HG03039 (cell line): ENCODE results near the gene LMOD1.
"Not testable (repeated sequence)": the region's sequence is repeated elsewhere in the genome, so short reads cannot be mapped to it uniquely, and the experiment has no call there.

Experiments
- ATAC-seq: cut with Tn5 transposase; IDR thresholded peaks from one replicate; pipeline ENCODE4 v1.9.1; 2021; ENCODE audit warnings: mild to moderate bottlenecking, moderate library complexity; ENCODE audit not compliant: unreplicated experiment

LMOD1 gene

DNA sequence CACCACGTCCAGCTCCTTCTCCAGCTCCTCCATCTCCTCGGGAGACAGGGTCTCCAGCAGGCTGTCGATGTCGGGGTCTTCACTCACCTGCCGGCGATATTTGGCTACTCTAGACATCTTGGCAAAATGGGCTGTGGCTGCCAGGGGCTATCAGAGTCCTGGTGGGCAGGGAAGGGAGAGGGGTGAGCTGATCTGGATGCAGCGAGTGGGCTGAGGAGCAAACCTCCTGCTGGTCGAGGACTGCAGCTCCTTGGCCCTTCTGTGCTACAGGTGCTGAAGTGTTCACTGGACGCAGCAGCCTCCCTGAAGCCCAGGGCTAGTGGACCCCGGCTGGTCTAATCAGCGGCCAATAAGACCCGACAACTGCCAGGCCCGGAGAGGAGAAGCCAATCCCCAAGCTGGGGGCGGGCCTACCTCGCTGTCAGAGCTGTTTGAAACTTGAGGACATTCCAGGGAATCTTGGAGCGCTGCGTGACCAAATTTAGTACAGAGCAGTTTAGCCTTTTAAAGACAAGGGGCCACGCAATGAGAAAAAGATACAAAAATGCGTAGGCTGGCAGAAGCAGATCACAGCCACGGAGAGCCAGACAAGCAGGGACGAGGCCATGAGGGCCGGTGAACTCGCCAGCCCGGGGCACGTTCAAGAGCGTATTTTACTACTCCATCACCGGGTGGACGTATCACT lies at the start of gene LMOD1:
Gene LMOD1 (minus strand): TSS at position 325 of the 685 bp plus-strand sequence. CDS start 208 bp downstream, at position 117.
- no peak for ATAC-seq

DNA sequence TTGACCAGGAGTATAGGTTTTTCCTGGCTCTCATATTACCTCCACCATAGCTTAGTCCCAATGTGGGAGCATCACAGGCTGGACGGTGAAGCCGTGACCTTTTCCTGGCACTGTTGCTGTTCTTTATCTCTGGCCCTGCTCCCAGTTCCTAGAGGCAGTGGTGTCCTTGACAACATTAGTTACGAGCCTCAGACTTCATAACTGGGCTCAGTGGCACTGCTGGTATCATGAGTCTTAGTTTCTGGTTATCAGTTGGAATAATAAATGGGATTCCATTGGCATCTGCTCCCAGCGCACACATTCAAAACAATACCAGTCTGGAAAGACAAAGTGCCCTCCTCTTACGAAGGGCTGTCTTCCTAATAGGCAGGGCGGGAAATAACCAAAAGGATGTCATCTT lies 44.1 kb upstream of the LMOD1 start:
- no peak for ATAC-seq

DNA sequence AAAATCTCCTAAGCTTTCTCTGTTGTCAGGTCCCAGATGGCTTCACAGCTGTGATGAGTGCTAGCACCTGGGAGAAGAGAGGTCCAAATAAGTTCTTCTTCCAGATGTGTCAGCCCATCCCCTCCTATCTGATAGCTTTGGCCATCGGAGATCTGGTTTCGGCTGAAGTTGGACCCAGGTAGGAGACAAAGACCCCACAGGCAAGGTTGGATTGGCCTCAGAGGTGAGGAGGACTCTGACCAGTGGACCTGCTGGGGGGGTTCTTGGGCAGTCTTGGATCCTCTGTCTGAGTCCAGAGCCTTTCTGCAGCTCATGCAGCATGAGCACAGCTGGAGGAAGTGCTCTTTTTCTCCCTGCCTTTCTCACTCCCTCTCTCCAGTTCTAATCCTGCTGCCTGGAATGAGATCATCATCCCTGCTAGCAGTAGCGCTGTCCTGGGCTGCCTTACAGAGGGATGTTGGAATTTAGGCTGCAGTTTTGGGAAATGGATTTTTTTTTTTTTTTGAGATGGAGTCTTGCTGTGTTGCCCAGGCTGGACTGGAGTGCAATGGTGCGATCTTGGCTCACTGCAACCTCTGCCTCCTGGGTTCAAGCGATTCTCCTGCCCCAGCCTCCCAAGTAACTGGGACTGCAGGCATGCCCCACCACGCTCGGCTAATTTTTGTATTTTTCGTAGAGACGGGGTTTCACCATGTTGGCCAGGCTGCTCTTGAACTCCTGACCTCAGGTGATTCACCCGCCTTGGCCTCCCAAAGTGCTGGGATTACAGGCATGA lies 43.2 kb upstream of the LMOD1 start:
- ATAC-seq, result no peak

- no peak for ATAC-seq
These were observed 42.3 kb upstream of the LMOD1 start for GRCh38 chr1:201988601-201989000.

- ATAC-seq, result no peak
These were observed 39.0 kb upstream of the LMOD1 start for GRCh38 chr1:201985355-201985754.

GRCh38 chr1:201984446-201984845 lies 38.1 kb upstream of the LMOD1 start:
- ATAC-seq, result no peak

- no peak for ATAC-seq
These were observed 37.0 kb upstream of the LMOD1 start for GRCh38 chr1:201983380-201983805.

- peak; percentile 69 for ATAC-seq
These were observed 36.5 kb upstream of the LMOD1 start, which contains the start of gene RNPEP for GRCh38 chr1:201982623-201983379. Gene RNPEP, plus strand, starts transcription at chr1:201982648. Its CDS starts 19 bp downstream, at chr1:201982667.

DNA sequence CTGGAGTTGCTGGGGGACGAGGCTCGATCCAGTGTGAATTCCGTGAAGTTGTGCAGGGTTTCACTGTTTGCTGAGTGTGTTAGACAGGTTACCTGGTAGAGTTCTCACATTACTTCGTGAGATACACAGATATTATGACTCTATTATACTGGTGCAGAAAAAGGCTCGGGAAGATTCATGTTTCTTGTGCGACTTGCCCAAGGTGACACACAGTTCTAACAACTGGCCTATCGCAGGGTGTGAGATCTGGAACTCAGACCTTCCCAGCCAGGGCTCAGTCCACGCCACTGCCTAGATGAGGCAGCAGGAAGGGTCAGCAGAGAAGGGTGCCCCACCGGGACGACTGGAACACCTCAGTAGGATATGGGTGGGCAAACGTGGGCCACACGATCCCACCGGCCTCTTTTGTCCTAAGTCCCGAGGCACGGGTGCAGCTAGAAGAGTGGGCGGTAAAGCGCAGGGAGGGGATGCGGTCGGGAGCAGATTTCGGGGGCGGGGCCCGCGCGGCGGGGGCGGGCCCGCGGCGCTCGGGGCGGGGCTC lies 35.8 kb upstream of the LMOD1 start:
- ATAC-seq, result peak; percentile 9

- no peak for ATAC-seq
These were observed 24.2 kb upstream of the LMOD1 start for GRCh38 chr1:201970334-201971159.

DNA sequence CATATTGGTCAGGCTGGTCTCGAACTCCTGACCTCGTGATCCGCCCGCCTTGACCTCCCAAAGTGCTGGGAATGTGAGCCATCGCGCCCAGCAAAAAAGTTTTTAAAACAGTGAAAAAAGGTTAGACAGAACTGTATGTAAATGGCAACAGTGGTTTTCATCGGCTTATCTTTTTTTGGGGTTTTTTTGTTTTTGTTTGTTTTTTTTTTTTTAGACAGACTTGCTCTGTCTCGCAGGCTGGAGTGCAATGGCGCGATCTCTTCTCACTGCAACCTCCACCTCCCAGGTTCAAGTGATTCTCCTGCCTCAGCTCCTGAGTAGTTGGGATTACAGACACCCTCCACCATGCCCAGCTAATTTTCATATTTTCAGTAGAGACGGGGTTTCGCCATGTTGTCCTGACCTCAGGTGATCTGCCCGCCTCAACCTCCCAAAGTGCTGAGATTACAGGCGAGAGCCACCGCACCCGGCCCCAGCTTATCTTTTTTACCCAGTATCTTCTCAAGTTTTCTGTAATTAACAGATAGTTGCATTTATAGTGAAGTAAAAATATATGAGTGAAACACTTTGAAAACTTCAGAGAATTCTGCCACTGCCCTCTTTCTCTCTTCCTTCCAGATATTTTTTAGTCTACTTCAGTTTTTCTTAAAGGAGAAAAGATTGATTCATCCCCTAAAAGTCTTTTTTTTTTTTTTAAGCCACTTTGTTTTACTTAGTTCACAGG lies 22.0 kb upstream of the LMOD1 start:
- no peak for ATAC-seq

DNA sequence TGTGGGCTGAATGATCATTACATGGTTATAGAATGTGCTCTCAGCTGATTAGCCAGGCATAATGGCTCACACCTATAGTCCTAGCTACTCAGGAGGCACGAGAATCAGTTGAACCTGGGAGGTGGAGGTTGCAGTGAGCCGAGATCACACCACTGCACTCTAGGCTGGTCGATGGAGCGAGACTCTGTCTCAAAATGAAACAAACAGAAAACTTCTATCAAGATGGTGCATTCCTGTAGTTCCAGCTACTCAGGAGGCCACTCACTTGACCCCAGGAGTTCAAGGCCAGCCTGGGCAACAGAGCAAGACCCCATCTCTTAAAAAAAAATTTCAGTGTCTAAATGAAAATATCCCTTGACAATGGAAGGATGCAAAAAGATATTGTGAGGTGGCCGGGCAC lies 19.8 kb upstream of the LMOD1 start:
- ATAC-seq, result no peak

DNA sequence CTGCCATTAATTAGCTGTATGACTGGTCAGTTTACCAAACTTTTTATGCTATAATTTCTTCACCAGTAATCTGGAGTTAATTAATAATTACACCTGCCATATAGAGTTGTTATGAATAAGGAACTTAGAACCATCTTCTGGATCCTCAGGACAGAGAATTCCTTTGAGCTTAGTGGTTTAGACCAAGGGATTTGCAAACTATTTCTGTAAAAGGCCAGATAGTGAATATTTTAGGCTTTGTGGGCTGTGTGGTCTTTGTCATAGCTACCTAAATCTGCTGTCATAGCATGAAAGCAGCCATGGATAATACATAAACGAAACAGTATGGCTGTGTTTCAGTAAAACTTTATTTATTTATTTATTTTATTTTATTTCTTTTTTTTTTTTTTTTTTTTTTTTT lies 17.9 kb upstream of the LMOD1 start:
- ATAC-seq, result no peak

DNA sequence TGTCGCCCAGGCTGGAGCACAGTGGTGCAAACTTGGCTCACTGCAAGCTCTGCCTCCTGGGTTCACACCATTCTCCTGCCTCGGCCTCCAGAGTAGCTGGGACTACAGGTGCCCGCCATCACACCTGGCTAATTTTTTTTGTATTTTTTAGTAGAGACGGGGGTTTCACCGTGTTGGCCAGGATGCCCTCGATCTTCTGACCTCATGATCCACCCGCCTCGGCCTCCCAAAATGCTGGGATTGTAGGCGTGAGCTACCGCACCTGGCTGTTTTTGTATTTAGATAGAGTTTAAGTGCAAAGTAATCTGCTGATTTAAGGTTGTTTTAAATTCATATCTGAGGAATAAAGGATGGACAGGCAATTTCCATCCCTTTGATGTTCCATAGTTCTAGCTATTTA lies 16.0 kb upstream of the LMOD1 start:
- ATAC-seq, result not testable (repeated sequence)

DNA sequence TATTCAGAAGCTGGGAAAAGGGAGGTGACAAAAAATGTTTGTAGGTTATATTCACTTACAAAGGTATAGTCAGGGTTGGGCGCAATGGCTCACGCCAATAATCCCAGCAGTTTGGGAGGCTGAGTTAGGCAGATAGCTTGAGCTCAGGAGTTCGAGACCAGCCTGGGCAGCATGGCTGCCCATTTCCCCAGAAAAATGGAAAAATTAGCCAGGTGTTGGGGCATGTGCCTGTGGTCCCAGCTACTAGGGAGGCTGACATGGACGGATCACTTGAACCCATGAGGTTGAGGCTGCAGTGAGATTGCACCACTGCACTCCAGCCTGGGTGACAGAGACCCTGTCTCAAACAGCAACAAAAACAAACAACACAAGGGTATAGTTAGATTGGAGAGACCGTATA lies 12.0 kb upstream of the LMOD1 start:
- ATAC-seq, result no peak

- no peak for ATAC-seq
These were observed 9.4 kb upstream of the LMOD1 start for GRCh38 chr1:201955729-201956143.

GRCh38 chr1:201955009-201955728 lies 8.8 kb upstream of the LMOD1 start, which contains the start of gene TIMM17A:
Gene TIMM17A, plus strand, starts transcription at chr1:201955503. Its CDS starts 24 bp downstream, at chr1:201955527.
- ATAC-seq, result peak; percentile 99

DNA sequence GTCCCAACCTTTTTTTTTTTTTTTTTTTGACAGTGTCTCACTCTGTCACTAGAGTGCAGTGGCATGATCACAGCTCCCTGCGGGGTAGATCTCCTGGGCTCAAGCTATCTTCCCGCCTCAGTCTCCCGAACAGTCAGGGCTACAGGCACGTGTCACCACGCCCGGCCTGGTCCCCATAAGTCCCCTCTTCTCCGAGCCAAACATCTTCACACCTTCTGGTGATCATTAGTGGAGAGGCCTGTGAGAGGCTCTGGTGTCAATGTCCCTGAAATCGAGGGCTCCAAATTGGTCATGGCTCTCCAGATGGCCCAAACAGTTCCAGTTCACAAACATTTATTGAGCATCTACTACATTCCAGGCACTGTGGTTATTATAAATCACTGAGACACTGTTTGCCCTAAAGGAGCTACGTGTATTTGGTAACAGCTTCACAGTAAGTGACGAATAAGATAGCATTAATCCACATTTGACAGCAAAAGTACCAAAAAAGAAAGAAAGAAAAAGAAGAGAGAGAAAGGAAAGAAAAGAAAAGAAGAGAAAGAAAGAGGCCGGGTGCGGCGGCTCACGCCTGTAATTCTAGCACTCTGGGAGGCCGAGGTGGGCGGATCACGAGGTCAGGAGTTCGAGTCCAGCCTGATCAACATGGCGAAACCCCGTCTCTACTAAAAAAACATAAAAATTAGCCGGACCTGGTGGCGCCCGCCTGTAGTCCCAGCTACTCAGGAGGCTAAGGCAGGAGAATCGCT lies 8.1 kb upstream of the LMOD1 start:
- no peak for ATAC-seq
